Right lobe of liver (tissue), 4 donors: ENCODE data around the gene MMP1.

Source experiments
- CTCF ChIP-seq, 4 donors: fragments of 200-600 bp in 3 of 4; fragments of 450-650 bp in 1 of 4; IDR thresholded peaks; one replicate each; pipeline versions ENCODE4 v1.5.1 to v1.8.0; 2016 to 2022; ENCODE audit warnings: antibody characterized with exemption in 4 of 4, mild to moderate bottlenecking in 2 of 4
- POLR2A ChIP-seq: fragments of 450-650 bp; IDR thresholded peaks from one replicate; pipeline ENCODE4 v1.6.1; 2017; ENCODE audit warnings: antibody characterized with exemption, mild to moderate bottlenecking
- donor health status: DM: no; HTN: no; CAD: no.
- donor health status: DM: no; HTN: no; CAD: no.
- donor health status: DM: no; HTN: yes; CAD: no.

DNA sequence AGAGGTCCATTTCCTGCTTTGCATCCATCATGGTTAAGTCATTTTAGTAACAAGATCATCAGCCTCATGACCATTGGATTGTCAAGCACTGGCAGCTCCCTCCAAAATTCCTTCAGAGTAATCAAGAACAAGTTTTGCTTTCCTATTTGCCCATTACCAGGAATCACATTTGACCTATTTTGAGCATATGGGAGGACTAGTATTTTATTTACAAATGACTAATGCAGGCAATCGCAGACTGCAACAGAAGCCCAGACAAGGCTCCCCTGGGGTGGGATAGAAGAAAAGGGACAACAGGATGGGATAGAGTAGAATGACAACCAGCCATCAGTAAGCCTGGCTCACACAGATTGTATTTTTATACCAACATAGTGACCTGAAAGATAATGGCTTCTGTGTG is 26.6 kb downstream of the MMP1 start:
- TF ChIP-seq CTCF (IDR thresholded peaks at IDR 0.05) (no peak), POLR2A (no peak)
